Measurements from ENCODE around the gene UGT1A4.
"Not testable (repeated sequence)": the region's sequence is repeated elsewhere in the genome, so short reads cannot be mapped to it uniquely, and the experiment has no call there.

UGT1A4 gene

DNA sequence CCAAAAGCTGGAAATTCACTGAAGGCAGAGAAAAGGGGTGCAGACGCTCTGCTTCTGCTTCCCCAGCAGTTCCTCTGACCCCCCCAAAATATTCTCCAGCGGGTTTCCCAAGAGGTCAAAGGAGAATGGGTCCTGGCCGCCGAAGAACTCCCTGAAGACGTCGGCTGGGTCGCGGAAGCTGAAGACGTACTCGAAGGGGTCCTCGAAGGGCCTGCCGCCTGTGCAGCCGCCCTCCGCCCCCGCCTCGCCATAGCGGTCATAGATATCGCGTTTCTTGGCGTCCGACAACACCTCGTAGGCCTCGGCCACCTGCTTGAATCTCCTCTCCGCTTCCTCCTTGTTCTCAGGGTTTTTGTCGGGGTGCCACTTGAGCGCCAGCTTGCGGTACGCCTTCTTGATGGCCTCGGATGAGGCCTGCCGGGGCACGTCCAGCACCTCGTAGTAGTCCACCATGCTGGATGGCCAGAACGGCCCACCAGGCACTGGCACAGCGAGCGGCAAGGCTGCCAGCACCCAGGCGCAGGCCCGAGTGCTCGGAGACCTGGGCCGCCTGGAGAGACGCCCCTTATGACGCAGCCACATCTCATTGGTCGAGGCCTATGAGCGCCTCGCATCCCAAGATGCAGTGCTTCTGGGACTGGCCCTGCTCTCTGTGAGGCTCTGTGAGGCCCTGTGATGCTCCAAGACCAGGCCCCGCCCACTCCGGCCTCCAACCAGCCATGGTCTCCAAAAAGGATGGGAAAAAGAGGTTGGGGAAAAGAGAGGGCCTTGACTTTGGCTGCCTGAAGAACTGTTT, 25.1 kb downstream of the UGT1A4 start:
- Histone ChIP-seq H3K27ac (ENCODE audit: low read depth, low read length) (no peak overlapping the region), H3K4me3 (ENCODE audit: low read length) (no peak overlapping the region), H3K9ac (ENCODE audit: low read length) (no peak overlapping the region), H3K27me3 (ENCODE audit: control insufficient read depth, insufficient read depth, low read length) (no peaks in the 10 kb centered on the region), H3K36me3 (ENCODE audit: control insufficient read depth, insufficient read depth, low read length) (no peaks in the 10 kb centered on the region), H3K4me1 (ENCODE audit: control insufficient read depth, insufficient read depth, low read length) (no peaks in the 10 kb centered on the region)

DNA sequence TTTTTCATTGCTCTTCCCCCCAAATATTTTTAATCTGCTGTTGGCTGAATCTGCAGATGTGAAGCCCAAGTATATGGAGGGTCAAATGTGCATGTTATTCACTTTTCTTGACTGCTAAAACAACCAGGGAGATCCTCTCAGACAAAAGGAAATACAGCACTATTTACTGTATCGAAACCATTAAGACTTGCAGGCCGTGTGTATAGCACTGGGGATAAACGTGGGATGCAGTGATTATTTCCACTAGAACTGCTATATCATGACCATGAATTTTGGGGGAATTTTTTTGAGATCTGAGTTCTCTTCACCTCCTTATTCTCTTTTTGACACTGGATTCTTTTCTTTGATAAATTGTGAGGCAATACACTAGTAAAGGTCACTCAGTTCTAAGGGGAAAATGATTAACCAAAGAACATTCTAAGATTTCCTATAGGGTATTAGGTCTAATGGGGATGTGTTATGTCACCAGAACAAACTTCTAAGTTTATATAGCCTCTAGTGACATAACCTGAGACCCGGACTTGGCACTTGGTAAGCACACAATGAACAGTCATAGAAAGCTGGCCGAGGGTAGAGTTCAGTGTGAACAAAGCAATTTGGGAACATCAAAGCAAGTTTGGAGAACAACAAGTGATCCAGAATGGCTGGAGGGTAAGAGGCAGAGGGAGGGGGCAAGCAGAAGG, 26.7 kb downstream of the UGT1A4 start:
- H3K27ac ChIP-seq (ENCODE audit: low read depth, low read length), result no peak overlapping the region
- no peaks in the 10 kb centered on the region for H3K36me3 ChIP-seq (ENCODE audit: control insufficient read depth, insufficient read depth, low read length)
- no peaks in the 10 kb centered on the region for H3K27me3 ChIP-seq (ENCODE audit: control insufficient read depth, insufficient read depth, low read length)
- H3K4me1 ChIP-seq (ENCODE audit: control insufficient read depth, insufficient read depth, low read length), result no peaks in the 10 kb centered on the region
- no peak overlapping the region for H3K9ac ChIP-seq (ENCODE audit: low read length)
- H3K4me3 ChIP-seq (ENCODE audit: low read length), result no peak overlapping the region

DNA sequence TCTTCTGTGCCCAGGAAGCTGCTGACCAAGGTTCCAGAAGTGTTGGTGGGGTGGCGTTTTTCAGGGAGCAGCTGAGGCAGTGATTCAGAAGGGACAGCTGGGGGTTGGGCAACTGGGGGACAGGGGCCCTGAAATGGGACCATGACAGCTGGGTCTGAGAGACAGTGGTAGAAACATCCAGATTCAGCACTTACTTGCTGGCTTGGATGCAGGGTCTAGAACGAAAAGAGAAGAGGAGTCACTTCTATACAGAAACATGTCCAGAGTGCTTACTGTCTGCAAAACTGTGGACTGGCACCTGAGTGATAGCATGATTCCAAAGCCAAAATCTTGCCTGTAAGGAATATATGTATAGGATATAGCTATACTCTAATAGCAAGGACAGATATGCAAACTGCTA, 27.3 kb downstream of the UGT1A4 start:
- H3K4me3 ChIP-seq (ENCODE audit: low read length); H3K27ac ChIP-seq (ENCODE audit: low read depth, low read length); H3K4me1 ChIP-seq (ENCODE audit: control insufficient read depth, insufficient read depth, low read length); H3K36me3 ChIP-seq (ENCODE audit: control insufficient read depth, insufficient read depth, low read length); H3K27me3 ChIP-seq (ENCODE audit: control insufficient read depth, insufficient read depth, low read length); H3K9ac ChIP-seq (ENCODE audit: low read length): not testable (repeated sequence)

DNA sequence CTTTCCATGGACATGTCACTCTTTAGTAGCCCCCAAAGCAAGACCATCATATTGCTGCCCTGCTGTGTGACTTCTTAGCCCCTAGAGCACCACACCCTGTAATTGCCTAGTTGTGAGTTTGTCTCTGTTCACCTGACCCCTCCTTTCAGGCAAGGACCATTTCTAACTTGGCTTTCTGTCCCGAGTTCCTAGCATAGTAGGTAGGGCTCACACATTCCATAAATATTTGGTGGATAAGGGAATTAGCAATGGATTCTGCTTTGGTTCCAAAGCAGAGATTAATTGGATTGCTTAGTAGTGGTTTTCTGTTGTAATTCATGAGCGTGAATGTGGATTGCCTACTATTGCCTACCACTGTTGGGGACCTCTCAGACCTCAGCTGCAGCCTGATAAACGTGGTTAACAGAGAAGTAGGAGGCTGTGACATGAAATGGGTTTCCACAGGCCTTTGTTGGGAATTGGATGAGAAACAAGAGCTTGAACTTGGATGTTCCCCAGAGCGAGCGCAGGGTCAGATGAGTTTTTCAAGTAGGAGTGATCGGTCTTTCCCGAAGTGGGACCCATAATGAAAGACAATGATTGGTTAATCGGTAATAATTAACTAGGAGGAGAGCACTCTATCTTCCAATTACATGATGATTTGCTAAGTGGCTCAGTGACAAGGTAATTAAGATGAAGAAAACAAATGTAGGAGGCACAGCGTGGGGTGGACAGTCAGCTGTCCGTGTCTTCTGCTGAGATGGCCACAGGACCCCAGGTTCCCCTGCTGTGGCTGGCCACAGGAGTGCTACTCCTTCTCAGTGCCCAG, 28.1 kb downstream of the UGT1A4 start:
- Histone ChIP-seq H3K9ac (ENCODE audit: low read length) (no peak overlapping the region), H3K27ac (ENCODE audit: low read depth, low read length) (no peak overlapping the region), H3K4me1 (ENCODE audit: control insufficient read depth, insufficient read depth, low read length) (no peaks in the 10 kb centered on the region), H3K4me3 (ENCODE audit: low read length) (no peak overlapping the region), H3K27me3 (ENCODE audit: control insufficient read depth, insufficient read depth, low read length) (no peaks in the 10 kb centered on the region), H3K36me3 (ENCODE audit: control insufficient read depth, insufficient read depth, low read length) (no peaks in the 10 kb centered on the region)

DNA sequence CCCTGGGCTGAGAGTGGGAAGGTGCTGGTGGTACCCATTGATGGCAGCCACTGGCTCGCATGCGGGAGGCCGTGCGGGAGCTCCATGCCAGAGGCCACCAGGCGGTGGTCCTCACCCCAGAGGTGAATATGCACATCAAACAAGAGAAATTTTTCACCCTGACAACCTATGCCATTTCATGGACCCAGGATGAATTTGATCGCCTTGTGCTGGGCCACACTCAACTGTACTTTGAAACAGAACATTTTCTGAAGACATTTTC, 28.7 kb downstream of the UGT1A4 start:
- Histone ChIP-seq H3K27ac (ENCODE audit: low read depth, low read length) (no peak overlapping the region), H3K9ac (ENCODE audit: low read length) (no peak overlapping the region), H3K4me1 (ENCODE audit: control insufficient read depth, insufficient read depth, low read length) (no peaks in the 10 kb centered on the region), H3K4me3 (ENCODE audit: low read length) (no peak overlapping the region), H3K36me3 (ENCODE audit: control insufficient read depth, insufficient read depth, low read length) (no peaks in the 10 kb centered on the region), H3K27me3 (ENCODE audit: control insufficient read depth, insufficient read depth, low read length) (no peaks in the 10 kb centered on the region)

DNA sequence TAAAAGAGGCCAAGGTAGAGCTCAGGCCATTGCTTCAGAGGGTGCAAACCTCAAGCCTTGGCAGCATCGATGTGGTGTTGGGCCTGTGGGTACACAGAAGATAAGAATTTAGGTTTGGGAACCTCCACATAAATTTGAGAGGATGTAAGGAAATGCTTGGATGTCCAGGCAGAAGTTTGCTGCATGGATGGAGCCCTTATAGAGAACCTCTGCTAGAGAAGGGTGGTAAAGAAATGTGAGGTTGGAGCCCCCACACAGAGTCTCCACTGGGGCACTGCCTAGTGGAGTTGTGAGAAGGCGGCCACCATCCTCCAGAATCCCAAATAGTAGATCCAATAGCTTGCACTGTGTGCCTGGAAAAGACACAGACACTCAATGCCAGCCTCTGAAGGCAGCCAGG, 32.2 kb downstream of the UGT1A4 start:
- not testable (repeated sequence) for H3K27me3 ChIP-seq (ENCODE audit: control insufficient read depth, insufficient read depth, low read length); H3K9ac ChIP-seq (ENCODE audit: low read length); H3K27ac ChIP-seq (ENCODE audit: low read depth, low read length); H3K4me1 ChIP-seq (ENCODE audit: control insufficient read depth, insufficient read depth, low read length); H3K4me3 ChIP-seq (ENCODE audit: low read length); H3K36me3 ChIP-seq (ENCODE audit: control insufficient read depth, insufficient read depth, low read length)

GRCh38 chr2:233751212-233752009, 32.9 kb downstream of the UGT1A4 start:
- H3K4me1 ChIP-seq (ENCODE audit: control insufficient read depth, insufficient read depth, low read length), result not testable (repeated sequence)

DNA sequence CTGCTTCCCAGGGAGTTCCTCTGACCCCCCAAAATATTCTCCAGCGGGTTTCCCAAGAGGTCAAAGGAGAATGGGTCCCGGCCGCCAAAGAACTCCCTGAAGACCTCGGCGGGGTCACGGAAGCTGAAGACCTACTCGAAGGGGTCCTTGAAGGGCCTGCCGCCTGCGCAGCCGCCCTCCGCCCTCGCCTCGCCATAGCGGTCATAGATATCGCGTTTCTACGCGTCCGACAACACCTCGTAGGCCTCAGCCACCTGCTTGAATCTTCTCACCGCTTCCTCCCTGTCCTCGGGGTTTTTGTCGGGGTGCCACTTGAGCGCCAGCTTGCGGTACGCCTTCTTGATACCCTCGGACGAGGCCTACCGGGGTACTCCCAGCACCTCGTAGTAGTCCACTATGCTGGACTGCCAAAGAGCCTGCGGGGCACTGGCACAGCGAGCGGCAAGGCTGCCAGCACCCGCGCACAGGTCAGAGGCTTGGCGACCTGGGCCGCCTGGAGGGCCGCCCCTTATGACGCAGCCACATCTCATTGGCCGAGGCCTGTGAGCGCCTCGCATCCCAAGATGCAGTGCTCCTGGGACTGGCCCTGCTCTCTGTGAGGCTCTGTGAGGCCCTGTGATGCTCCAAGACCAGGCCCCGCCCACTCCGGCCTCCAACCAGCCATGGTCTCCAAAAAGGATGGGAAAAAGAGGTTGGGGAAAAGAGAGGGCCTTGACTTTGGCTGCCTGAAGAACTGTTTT, 36.5 kb downstream of the UGT1A4 start:
- H3K4me3 ChIP-seq (ENCODE audit: low read length), result no peak overlapping the region
- H3K27me3 ChIP-seq (ENCODE audit: control insufficient read depth, insufficient read depth, low read length), result no peaks in the 10 kb centered on the region
- H3K4me1 ChIP-seq (ENCODE audit: control insufficient read depth, insufficient read depth, low read length), result no peaks in the 10 kb centered on the region
- no peaks in the 10 kb centered on the region for H3K36me3 ChIP-seq (ENCODE audit: control insufficient read depth, insufficient read depth, low read length)
- H3K27ac ChIP-seq (ENCODE audit: low read depth, low read length), result no peak overlapping the region
- H3K9ac ChIP-seq (ENCODE audit: low read length), result no peak overlapping the region

More at GRCh38 chr2:233751212-233752009, 32.9 kb downstream of the UGT1A4 start:
- not testable (repeated sequence) for H3K36me3 ChIP-seq (ENCODE audit: control insufficient read depth, insufficient read depth, low read length); H3K4me3 ChIP-seq (ENCODE audit: low read length); H3K27ac ChIP-seq (ENCODE audit: low read depth, low read length); H3K27me3 ChIP-seq (ENCODE audit: control insufficient read depth, insufficient read depth, low read length); H3K9ac ChIP-seq (ENCODE audit: low read length)

GRCh38 chr2:233756429-233757081, 38.0 kb downstream of the UGT1A4 start:
- Histone ChIP-seq H3K4me3 (ENCODE audit: low read length) (no peak overlapping the region), H3K27me3 (ENCODE audit: control insufficient read depth, insufficient read depth, low read length) (no peaks in the 10 kb centered on the region), H3K4me1 (ENCODE audit: control insufficient read depth, insufficient read depth, low read length) (no peaks in the 10 kb centered on the region), H3K27ac (ENCODE audit: low read depth, low read length) (no peak overlapping the region), H3K9ac (ENCODE audit: low read length) (no peak overlapping the region), H3K36me3 (ENCODE audit: control insufficient read depth, insufficient read depth, low read length) (no peaks in the 10 kb centered on the region)

GRCh38 chr2:233758141-233758540, 39.6 kb downstream of the UGT1A4 start:
- Histone ChIP-seq H3K4me1 (ENCODE audit: control insufficient read depth, insufficient read depth, low read length) (no peaks in the 10 kb centered on the region), H3K27ac (ENCODE audit: low read depth, low read length) (no peak overlapping the region)

GRCh38 chr2:233758849-233759248, 40.3 kb downstream of the UGT1A4 start:
- Histone ChIP-seq H3K4me3 (ENCODE audit: low read length) (no peak overlapping the region), H3K27ac (ENCODE audit: low read depth, low read length) (no peak overlapping the region), H3K27me3 (ENCODE audit: control insufficient read depth, insufficient read depth, low read length) (no peaks in the 10 kb centered on the region), H3K9ac (ENCODE audit: low read length) (no peak overlapping the region), H3K4me1 (ENCODE audit: control insufficient read depth, insufficient read depth, low read length) (no peaks in the 10 kb centered on the region), H3K36me3 (ENCODE audit: control insufficient read depth, insufficient read depth, low read length) (no peaks in the 10 kb centered on the region)

More at GRCh38 chr2:233758141-233758540, 39.6 kb downstream of the UGT1A4 start:
- no peak overlapping the region for H3K4me3 ChIP-seq (ENCODE audit: low read length)
- H3K36me3 ChIP-seq (ENCODE audit: control insufficient read depth, insufficient read depth, low read length), result no peaks in the 10 kb centered on the region
- no peaks in the 10 kb centered on the region for H3K27me3 ChIP-seq (ENCODE audit: control insufficient read depth, insufficient read depth, low read length)
- H3K9ac ChIP-seq (ENCODE audit: low read length), result no peak overlapping the region

Data from rectal smooth muscle tissue (tissue), 1 donor.